Dendritic cell treated with granulocyte-macrophage colony-stimulating factor and Interleukin-4, amounts not matched to agents 40 ng/mL and 50 ng/mL, for 4 days (primary cell): ENCODE results near the gene AGAP1.

ENCODE experiments used
- H3K27ac Mint-ChIP-seq: one replicate; pipeline ENCODE4 v1.8.0; 2022; ENCODE audit warnings: mild to moderate bottlenecking, mixed read lengths
- H3K27me3 Mint-ChIP-seq: one replicate; pipeline ENCODE4 v1.8.0; 2022; ENCODE audit warnings: mild to moderate bottlenecking, mixed read lengths
- H3K36me3 Mint-ChIP-seq: one replicate; pipeline ENCODE4 v1.8.0; 2022; ENCODE audit warnings: low read depth, mixed read lengths
- H3K4me1 Mint-ChIP-seq: one replicate; pipeline ENCODE4 v1.8.0; 2022; ENCODE audit warnings: low read depth, mixed read lengths
- H3K4me3 Mint-ChIP-seq: one replicate; pipeline ENCODE4 v1.8.0; 2022; ENCODE audit warnings: mild to moderate bottlenecking, moderate library complexity, mixed read lengths
- H3K9me3 Mint-ChIP-seq: one replicate; pipeline ENCODE4 v1.8.0; 2022; ENCODE audit warnings: mixed read lengths
- intact Hi-C: fragments of 100-400 bp; cut with micrococcal nuclease; formaldehyde crosslinking; loops from one replicate; pipeline ENCODE4 v1.15.0; 2022

Gene AGAP1

GRCh38 chr2:235561450-235561849 lies 67.6 kb downstream of the AGAP1 start:
- intact Hi-C loops, result no loop called here
- no peak overlapping the region for H3K4me3 Mint-ChIP-seq
- H3K36me3 Mint-ChIP-seq, result no peaks in the 10 kb centered on the region
- peaks cover 26% of the 10 kb centered on the region for H3K27me3 Mint-ChIP-seq
- no peaks in the 10 kb centered on the region for H3K9me3 Mint-ChIP-seq
- H3K27ac Mint-ChIP-seq, result no peak overlapping the region
- H3K4me1 Mint-ChIP-seq, result no peaks in the 10 kb centered on the region

GRCh38 chr2:235562065-235562747 lies 68.4 kb downstream of the AGAP1 start:
- Mint-ChIP-seq H3K4me1 (no peaks in the 10 kb centered on the region), H3K4me3 (no peak overlapping the region), H3K9me3 (no peaks in the 10 kb centered on the region), H3K36me3 (no peaks in the 10 kb centered on the region), H3K27me3 (peaks cover 28% of the 10 kb centered on the region), H3K27ac (no peak overlapping the region)
- intact Hi-C loops, result no loop called here

GRCh38 chr2:235563056-235563910 lies 69.4 kb downstream of the AGAP1 start:
- H3K36me3 Mint-ChIP-seq, result no peaks in the 10 kb centered on the region
- no peak overlapping the region for H3K27ac Mint-ChIP-seq
- intact Hi-C loops, result no loop called here
- peaks cover 28% of the 10 kb centered on the region for H3K27me3 Mint-ChIP-seq
- H3K4me3 Mint-ChIP-seq, result no peak overlapping the region
- peaks cover 10% of the 10 kb centered on the region for H3K9me3 Mint-ChIP-seq
- H3K4me1 Mint-ChIP-seq, result no peaks in the 10 kb centered on the region

- H3K9me3 Mint-ChIP-seq, result peaks cover 18% of the 10 kb centered on the region
- H3K27ac Mint-ChIP-seq, result no peak overlapping the region
- intact Hi-C loops, result no loop called here
- H3K4me1 Mint-ChIP-seq, result no peaks in the 10 kb centered on the region
- H3K27me3 Mint-ChIP-seq, result peaks cover 28% of the 10 kb centered on the region
- no peak overlapping the region for H3K4me3 Mint-ChIP-seq
- no peaks in the 10 kb centered on the region for H3K36me3 Mint-ChIP-seq
Measured at GRCh38 chr2:235564066-235564465, 70.2 kb downstream of the AGAP1 start.

- Mint-ChIP-seq H3K27ac (no peak overlapping the region), H3K27me3 (peaks cover 28% of the 10 kb centered on the region)
Measured at GRCh38 chr2:235564884-235565530, 71.2 kb downstream of the AGAP1 start.

GRCh38 chr2:235566415-235566814 lies 72.6 kb downstream of the AGAP1 start:
- intact Hi-C loops, result no loop called here
- Mint-ChIP-seq H3K9me3 (peaks cover 19% of the 10 kb centered on the region), H3K4me1 (no peaks in the 10 kb centered on the region), H3K27ac (no peak overlapping the region), H3K27me3 (peaks cover 22% of the 10 kb centered on the region), H3K4me3 (no peak overlapping the region), H3K36me3 (no peaks in the 10 kb centered on the region)

More at GRCh38 chr2:235564884-235565530, 71.2 kb downstream of the AGAP1 start:
- H3K4me1 Mint-ChIP-seq, result no peaks in the 10 kb centered on the region
- H3K9me3 Mint-ChIP-seq, result peaks cover 19% of the 10 kb centered on the region
- intact Hi-C loops, result no loop called here
- no peak overlapping the region for H3K4me3 Mint-ChIP-seq
- no peaks in the 10 kb centered on the region for H3K36me3 Mint-ChIP-seq

GRCh38 chr2:235566931-235567495 lies 73.2 kb downstream of the AGAP1 start:
- intact Hi-C loops, result no loop called here
- H3K36me3 Mint-ChIP-seq, result no peaks in the 10 kb centered on the region
- H3K9me3 Mint-ChIP-seq, result peaks cover 19% of the 10 kb centered on the region
- no peak overlapping the region for H3K27ac Mint-ChIP-seq
- H3K27me3 Mint-ChIP-seq, result peaks cover 22% of the 10 kb centered on the region
- no peak overlapping the region for H3K4me3 Mint-ChIP-seq
- H3K4me1 Mint-ChIP-seq, result no peaks in the 10 kb centered on the region

- Mint-ChIP-seq H3K4me1 (no peaks in the 10 kb centered on the region), H3K27me3 (peaks cover 17% of the 10 kb centered on the region), H3K27ac (no peak overlapping the region), H3K36me3 (no peaks in the 10 kb centered on the region), H3K4me3 (no peak overlapping the region), H3K9me3 (peaks cover 19% of the 10 kb centered on the region)
- intact Hi-C loops, result no loop called here
Measured at GRCh38 chr2:235567842-235568241, 74.0 kb downstream of the AGAP1 start.

GRCh38 chr2:235568431-235568830 lies 74.6 kb downstream of the AGAP1 start:
- Mint-ChIP-seq H3K4me1 (no peaks in the 10 kb centered on the region), H3K27me3 (peaks cover 13% of the 10 kb centered on the region), H3K9me3 (peaks cover 19% of the 10 kb centered on the region), H3K36me3 (no peaks in the 10 kb centered on the region), H3K4me3 (no peak overlapping the region), H3K27ac (no peak overlapping the region)
- intact Hi-C loops, result no loop called here

GRCh38 chr2:235569837-235570236 lies 76.0 kb downstream of the AGAP1 start:
- intact Hi-C loops, result no loop called here
- no peak overlapping the region for H3K4me3 Mint-ChIP-seq
- no peaks in the 10 kb centered on the region for H3K4me1 Mint-ChIP-seq
- H3K9me3 Mint-ChIP-seq, result peaks cover 19% of the 10 kb centered on the region
- peaks cover 11% of the 10 kb centered on the region for H3K27me3 Mint-ChIP-seq
- no peak overlapping the region for H3K27ac Mint-ChIP-seq
- H3K36me3 Mint-ChIP-seq, result no peaks in the 10 kb centered on the region

- intact Hi-C loops, result no loop called here
- H3K27ac Mint-ChIP-seq, result no peak overlapping the region
- peaks cover 11% of the 10 kb centered on the region for H3K27me3 Mint-ChIP-seq
- no peak overlapping the region for H3K4me3 Mint-ChIP-seq
- no peaks in the 10 kb centered on the region for H3K4me1 Mint-ChIP-seq
- H3K36me3 Mint-ChIP-seq, result no peaks in the 10 kb centered on the region
- H3K9me3 Mint-ChIP-seq, result peaks cover 19% of the 10 kb centered on the region
Measured at GRCh38 chr2:235570256-235570655, 76.4 kb downstream of the AGAP1 start.

GRCh38 chr2:235570966-235571692 lies 77.3 kb downstream of the AGAP1 start:
- Mint-ChIP-seq H3K27ac (no peak overlapping the region), H3K4me1 (no peaks in the 10 kb centered on the region), H3K4me3 (no peak overlapping the region), H3K27me3 (peaks cover 8% of the 10 kb centered on the region), H3K9me3 (peaks cover 19% of the 10 kb centered on the region), H3K36me3 (no peaks in the 10 kb centered on the region)
- intact Hi-C loops, result no loop called here

- Mint-ChIP-seq H3K27me3 (no peaks in the 10 kb centered on the region), H3K36me3 (no peaks in the 10 kb centered on the region), H3K9me3 (peaks cover 16% of the 10 kb centered on the region), H3K4me3 (no peak overlapping the region), H3K4me1 (no peaks in the 10 kb centered on the region), H3K27ac (no peak overlapping the region)
- intact Hi-C loops, result no loop called here
Measured at GRCh38 chr2:235572592-235572991, 78.7 kb downstream of the AGAP1 start.
